ENCODE data around the gene MMP2. TPM values are rescaled to one million over a fixed set of nuclear protein-coding genes. Genes with fewer than 3 reads are reported as not detected.

MMP2 gene
- total RNA-seq, 4 donors from 2014 or later: 153 to 525 (median 245) TPM

GRCh38 chr16:55473587-55473986, 5.4 kb upstream of the MMP2 start:
- DNase-seq (ENCODE audit: low spot score in 2 of 2): no peak
- WGBS, 2 donors: 94 to 95% methylated on average over 2 of the region's 2 CpGs
- no peaks in the 10 kb centered on the region for H3K27me3 ChIP-seq
- no peaks in the 10 kb centered on the region for H3K9me3 ChIP-seq
- peaks cover 0 to 48% (median 5%) of the 10 kb centered on the region in 4 donors for H3K4me1 ChIP-seq
- no peak overlapping the region for H3K27ac ChIP-seq
- H3K36me3 ChIP-seq: no peaks in the 10 kb centered on the region
- TF ChIP-seq EP300 (IDR thresholded peaks at IDR 0.05): no peak
- TF ChIP-seq POLR2A (IDR thresholded peaks at IDR 0.05): no peak
- TF ChIP-seq CTCF (IDR thresholded peaks at IDR 0.05): no peak
- no peak overlapping the region for H3K4me3 ChIP-seq

- DNase-seq (ENCODE audit: low spot score in 2 of 2): no peak
- Histone ChIP-seq H3K27ac (peak overlapping the region in 2 of 4 donors; percentile 84 to 92), H3K4me3 (no peak overlapping the region), H3K27me3 (no peaks in the 10 kb centered on the region), H3K4me1 (peaks cover 0 to 59% (median 5%) of the 10 kb centered on the region in 4 donors), H3K36me3 (no peaks in the 10 kb centered on the region), H3K9me3 (no peaks in the 10 kb centered on the region)
- TF ChIP-seq POLR2A (IDR thresholded peaks at IDR 0.05): no peak
- no peak for TF ChIP-seq CTCF (IDR thresholded peaks at IDR 0.05)
- no peak for TF ChIP-seq EP300 (IDR thresholded peaks at IDR 0.05)
- 87 to 94% methylated on average over 3 of the region's 3 CpGs for WGBS, 2 donors
These were observed 4.2 kb upstream of the MMP2 start for GRCh38 chr16:55474821-55475220.

DNA sequence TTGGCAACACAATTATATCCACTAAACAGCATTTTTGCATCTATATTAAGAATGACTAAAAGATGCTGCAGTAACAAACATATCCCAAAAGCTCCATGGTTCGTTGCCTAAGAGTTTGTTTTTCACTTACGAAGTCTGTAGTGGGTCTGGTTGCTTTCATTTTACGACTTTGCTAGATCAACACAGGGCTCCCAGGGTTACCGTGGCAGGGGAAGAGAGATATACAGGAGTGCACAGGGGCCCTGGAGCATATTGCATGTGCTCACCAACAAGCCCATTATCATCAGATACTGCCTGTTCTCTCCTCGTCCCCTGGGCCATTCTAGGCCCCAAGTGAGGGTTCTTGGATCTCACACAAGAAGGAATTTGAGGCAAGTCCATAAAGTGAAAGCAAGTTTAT, 3.1 kb upstream of the MMP2 start:
- Histone ChIP-seq H3K27ac (peak overlapping the region in 3 of 4 donors; percentile 35 to 92 (median 84)), H3K36me3 (no peaks in the 10 kb centered on the region), H3K9me3 (no peaks in the 10 kb centered on the region), H3K4me3 (peak overlapping the region in 1 of 4 donors; percentile 20), H3K27me3 (no peaks in the 10 kb centered on the region), H3K4me1 (peaks cover 0 to 59% (median 4%) of the 10 kb centered on the region in 4 donors)
- peak; percentile 50 to 64 for DNase-seq (ENCODE audit: low spot score in 2 of 2)
- 42 to 49% methylated on average over 5 of the region's 5 CpGs for WGBS, 2 donors
- TF ChIP-seq POLR2A (IDR thresholded peaks at IDR 0.05) (no peak), CTCF (IDR thresholded peaks at IDR 0.05) (no peak), EP300 (IDR thresholded peaks at IDR 0.05) (no peak)

- Histone ChIP-seq H3K27me3 (no peaks in the 10 kb centered on the region), H3K36me3 (no peaks in the 10 kb centered on the region), H3K9me3 (no peaks in the 10 kb centered on the region), H3K27ac (peak overlapping the region; percentile 45 to 92 (median 82)), H3K4me3 (no peak overlapping the region), H3K4me1 (peaks cover 0 to 56% (median 3%) of the 10 kb centered on the region in 4 donors)
- DNase-seq (ENCODE audit: low spot score in 2 of 2): no peak
- TF ChIP-seq CTCF (IDR thresholded peaks at IDR 0.05) (no peak), EP300 (IDR thresholded peaks at IDR 0.05) (peak in 1 of 2 donors; percentile 31), POLR2A (IDR thresholded peaks at IDR 0.05) (no peak)
- 71% methylated on average over 6 of the region's 6 CpGs for WGBS, 2 donors
These were observed 2.1 kb upstream of the MMP2 start for GRCh38 chr16:55476625-55477533.

DNA sequence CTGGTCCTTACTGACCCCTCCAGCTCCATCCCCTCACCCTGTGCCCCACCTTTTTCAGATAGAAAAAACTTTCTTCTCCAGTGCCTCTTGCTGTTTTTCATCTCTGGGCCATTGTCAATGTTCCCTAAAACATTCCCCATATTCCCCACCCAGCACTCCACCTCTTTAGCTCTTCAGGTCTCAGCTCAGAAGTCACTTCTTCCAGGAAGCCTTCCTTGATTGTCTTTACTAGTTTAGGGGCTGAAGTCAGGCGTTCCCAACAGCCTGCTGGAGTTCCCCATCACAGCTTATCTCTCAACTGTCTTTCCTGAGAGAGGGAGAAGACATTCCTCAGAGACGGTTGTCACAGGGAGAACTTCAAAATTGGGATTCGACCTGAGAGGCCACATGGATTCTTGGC, 1.3 kb upstream of the MMP2 start:
- Histone ChIP-seq H3K9me3 (no peaks in the 10 kb centered on the region), H3K4me1 (peaks cover 0 to 61% (median 7%) of the 10 kb centered on the region in 4 donors), H3K4me3 (no peak overlapping the region), H3K27ac (peak overlapping the region; percentile 45 to 92 (median 82)), H3K36me3 (peaks cover 0 to 3% (median 0%) of the 10 kb centered on the region in 3 donors), H3K27me3 (no peaks in the 10 kb centered on the region)
- DNase-seq (ENCODE audit: low spot score in 2 of 2): no peak
- 90 to 91% methylated on average over 3 of the region's 3 CpGs for whole genome bisulfite sequencing, 2 donors
- TF ChIP-seq POLR2A (IDR thresholded peaks at IDR 0.05): no peak
- TF ChIP-seq EP300 (IDR thresholded peaks at IDR 0.05): no peak
- no peak for TF ChIP-seq CTCF (IDR thresholded peaks at IDR 0.05)
